ENCODE measurements around the gene OR2F1.

- TF ChIP-seq CTCF (conservative IDR thresholded peaks at IDR 0.05) (no peak), ZFX (IDR thresholded peaks at IDR 0.05) (no peak)
Observed at GRCh38 chr7:143978585-143978984, 23.9 kb downstream of the OR2F1 start.

Data from C4-2B (cell line).